Activated naive CD8-positive, alpha-beta T cell (primary cell): ENCODE data around the gene SLC25A14.

Source experiments
- H3K27ac Mint-ChIP-seq: one replicate; pipeline ENCODE4 v1.8.0; 2021; ENCODE audit warnings: mixed read lengths
- H3K27me3 Mint-ChIP-seq: one replicate; pipeline ENCODE4 v1.8.0; 2021; ENCODE audit warnings: mixed read lengths
- H3K36me3 Mint-ChIP-seq: one replicate; pipeline ENCODE4 v1.8.0; 2021; ENCODE audit warnings: mixed read lengths
- H3K4me1 Mint-ChIP-seq: one replicate; pipeline ENCODE4 v1.8.0; 2021; ENCODE audit warnings: low read depth, mixed read lengths
- H3K4me3 Mint-ChIP-seq: one replicate; pipeline ENCODE4 v1.8.0; 2021; ENCODE audit warnings: mild to moderate bottlenecking, mixed read lengths
- H3K9me3 Mint-ChIP-seq: one replicate; pipeline ENCODE4 v1.8.0; 2021; ENCODE audit warnings: low read depth, mixed read lengths

Gene SLC25A14

GRCh38 chrX:130414800-130415199 is 75.1 kb downstream of the SLC25A14 start:
- H3K27me3 Mint-ChIP-seq = no peaks in the 10 kb centered on the region
- H3K4me1 Mint-ChIP-seq = no peaks in the 10 kb centered on the region
- H3K27ac Mint-ChIP-seq = no peak overlapping the region
- no peak overlapping the region for H3K4me3 Mint-ChIP-seq
- H3K36me3 Mint-ChIP-seq = no peaks in the 10 kb centered on the region
- no peaks in the 10 kb centered on the region for H3K9me3 Mint-ChIP-seq

GRCh38 chrX:130415201-130415600 is 75.5 kb downstream of the SLC25A14 start:
- Mint-ChIP-seq H3K4me1 (no peaks in the 10 kb centered on the region), H3K9me3 (no peaks in the 10 kb centered on the region), H3K27ac (no peak overlapping the region), H3K27me3 (no peaks in the 10 kb centered on the region), H3K36me3 (no peaks in the 10 kb centered on the region), H3K4me3 (no peak overlapping the region)

GRCh38 chrX:130416785-130417184 is 77.1 kb downstream of the SLC25A14 start:
- no peaks in the 10 kb centered on the region for H3K9me3 Mint-ChIP-seq
- no peaks in the 10 kb centered on the region for H3K27me3 Mint-ChIP-seq
- no peak overlapping the region for H3K4me3 Mint-ChIP-seq
- no peak overlapping the region for H3K27ac Mint-ChIP-seq
- H3K36me3 Mint-ChIP-seq = no peaks in the 10 kb centered on the region
- H3K4me1 Mint-ChIP-seq = no peaks in the 10 kb centered on the region

- no peaks in the 10 kb centered on the region for H3K27me3 Mint-ChIP-seq
- no peaks in the 10 kb centered on the region for H3K36me3 Mint-ChIP-seq
- H3K27ac Mint-ChIP-seq = no peak overlapping the region
- H3K4me1 Mint-ChIP-seq = no peaks in the 10 kb centered on the region
- no peak overlapping the region for H3K4me3 Mint-ChIP-seq
- no peaks in the 10 kb centered on the region for H3K9me3 Mint-ChIP-seq
Observed at GRCh38 chrX:130418066-130418465, 78.3 kb downstream of the SLC25A14 start.

GRCh38 chrX:130418740-130419139 is 79.0 kb downstream of the SLC25A14 start:
- H3K9me3 Mint-ChIP-seq = no peaks in the 10 kb centered on the region
- no peak overlapping the region for H3K27ac Mint-ChIP-seq
- H3K27me3 Mint-ChIP-seq = no peaks in the 10 kb centered on the region
- no peak overlapping the region for H3K4me3 Mint-ChIP-seq
- H3K4me1 Mint-ChIP-seq = no peaks in the 10 kb centered on the region
- H3K36me3 Mint-ChIP-seq = no peaks in the 10 kb centered on the region

GRCh38 chrX:130419263-130419662 is 79.5 kb downstream of the SLC25A14 start:
- H3K27ac Mint-ChIP-seq = no peak overlapping the region
- no peaks in the 10 kb centered on the region for H3K9me3 Mint-ChIP-seq
- H3K4me1 Mint-ChIP-seq = no peaks in the 10 kb centered on the region
- no peak overlapping the region for H3K4me3 Mint-ChIP-seq
- no peaks in the 10 kb centered on the region for H3K27me3 Mint-ChIP-seq
- no peaks in the 10 kb centered on the region for H3K36me3 Mint-ChIP-seq
